BLaER1 (cell line): ENCODE measurements around the gene SART1.

Experiments used
- H3K27ac ChIP-seq: shearing (Covaris generic); formaldehyde crosslinking; 2 replicates; pipeline ENCODE4 v1.8.1; 2022
- H3K27me3 ChIP-seq: shearing (Covaris generic); formaldehyde crosslinking; 2 replicates; pipeline ENCODE4 v1.8.1; 2022
- H3K36me3 ChIP-seq: shearing (Covaris generic); formaldehyde crosslinking; 2 replicates; pipeline ENCODE4 v1.8.1; 2022
- H3K4me1 ChIP-seq: shearing (Covaris generic); formaldehyde crosslinking; 2 replicates; pipeline ENCODE4 v1.8.1; 2022
- H3K4me2 ChIP-seq: shearing (Covaris generic); formaldehyde crosslinking; 2 replicates; pipeline ENCODE4 v1.8.1; 2022
- H3K4me3 ChIP-seq: shearing (Covaris generic); formaldehyde crosslinking; 2 replicates; pipeline ENCODE4 v1.8.1; 2022
- H3K9ac ChIP-seq: shearing (Covaris generic); formaldehyde crosslinking; 2 replicates; pipeline ENCODE4 v1.8.1; 2022
- H3K9me3 ChIP-seq: shearing (Covaris generic); formaldehyde crosslinking; 2 replicates; pipeline ENCODE4 v1.8.1; 2022
- H4K20me1 ChIP-seq: shearing (Covaris generic); formaldehyde crosslinking; 2 replicates; pipeline ENCODE4 v1.8.1; 2022
- Cebpa-rat ChIP-seq: shearing (Covaris generic); IDR thresholded peaks from 2 replicates; pipeline ENCODE4 v1.8.1; 2022

SART1 gene

GRCh38 chr11:65961267-65962140 is at the start of gene SART1:
Gene SART1 (plus strand): TSS chr11:65961734. CDS start chr11:65961781, 47 bp downstream.
- Histone ChIP-seq H3K27me3 (no peaks in the 10 kb centered on the region), H4K20me1 (peaks cover 31% of the 10 kb centered on the region), H3K9me3 (no peaks in the 10 kb centered on the region), H3K4me1 (peaks cover 63% of the 10 kb centered on the region), H3K27ac (peak within 1 kb of the TSS; percentile 98), H3K4me3 (peak within 1 kb of the TSS; percentile 99), H3K9ac (peak within 1 kb of the TSS; percentile 98), H3K36me3 (peaks cover 35% of the 10 kb centered on the region), H3K4me2 (peak within 1 kb of the TSS; percentile 93)
- TF ChIP-seq Cebpa-rat: no peak

GRCh38 chr11:65912845-65913244 is 48.7 kb upstream of the SART1 start:
- Histone ChIP-seq H3K36me3 (peaks cover 6% of the 10 kb centered on the region; the same call in 1 of the 2 replicates), H3K4me1 (peaks cover 71% of the 10 kb centered on the region), H3K27ac (no peak overlapping the region)

GRCh38 chr11:65915101-65915820 is 46.3 kb upstream of the SART1 start:
- Histone ChIP-seq H3K9me3 (no peaks in the 10 kb centered on the region), H3K4me3 (0 out of 2 replicates have a peak overlapping the region, but pooled peaks have one; percentile 35), H3K27me3 (no peaks in the 10 kb centered on the region), H3K4me1 (peaks cover 67% of the 10 kb centered on the region), H3K36me3 (peaks cover 6% of the 10 kb centered on the region; the same call in 1 of the 2 replicates), H3K27ac (peak overlapping the region; percentile 16), H3K9ac (peak overlapping the region; percentile 42; the same call in 1 of the 2 replicates), H4K20me1 (peaks cover 34% of the 10 kb centered on the region; the same call in 1 of the 2 replicates), H3K4me2 (peak overlapping the region; percentile 96)
- no peak for TF ChIP-seq Cebpa-rat

More at GRCh38 chr11:65912845-65913244, 48.7 kb upstream of the SART1 start:
- Histone ChIP-seq H3K9me3 (no peaks in the 10 kb centered on the region), H3K27me3 (no peaks in the 10 kb centered on the region), H3K9ac (no peak overlapping the region), H4K20me1 (peaks cover 29% of the 10 kb centered on the region; the same call in 1 of the 2 replicates), H3K4me2 (no peak overlapping the region), H3K4me3 (no peak overlapping the region)
- no peak for TF ChIP-seq Cebpa-rat

- TF ChIP-seq Cebpa-rat: no peak
- peaks cover 72% of the 10 kb centered on the region for H3K4me1 ChIP-seq
Measured at GRCh38 chr11:65915821-65916251, 45.7 kb upstream of the SART1 start.

GRCh38 chr11:65916391-65916790 is 45.1 kb upstream of the SART1 start:
- H3K27ac ChIP-seq: 0 out of 2 replicates have a peak overlapping the region, but pooled peaks have one; percentile 16
- 0 out of 2 replicates have a peak overlapping the region, but pooled peaks have one; percentile 42 for H3K9ac ChIP-seq
- H3K27me3 ChIP-seq: no peaks in the 10 kb centered on the region
- peak overlapping the region; percentile 96 for H3K4me2 ChIP-seq
- peaks cover 12% of the 10 kb centered on the region; the same call in 1 of the 2 replicates for H3K36me3 ChIP-seq
- peaks cover 71% of the 10 kb centered on the region for H3K4me1 ChIP-seq
- no peaks in the 10 kb centered on the region for H3K9me3 ChIP-seq
- 0 out of 2 replicates have a peak overlapping the region, but pooled peaks have one; percentile 35 for H3K4me3 ChIP-seq
- H4K20me1 ChIP-seq: peaks cover 37% of the 10 kb centered on the region; the same call in 1 of the 2 replicates
- no peak for TF ChIP-seq Cebpa-rat

More at GRCh38 chr11:65915821-65916251, 45.7 kb upstream of the SART1 start:
- Histone ChIP-seq H3K27ac (peak overlapping the region; percentile 16), H3K27me3 (no peaks in the 10 kb centered on the region), H3K9ac (peak overlapping the region; percentile 42; the same call in 1 of the 2 replicates), H3K4me3 (peak overlapping the region; percentile 35; the same call in 1 of the 2 replicates), H3K4me2 (peak overlapping the region; percentile 96), H3K36me3 (peaks cover 7% of the 10 kb centered on the region; the same call in 1 of the 2 replicates), H3K9me3 (no peaks in the 10 kb centered on the region), H4K20me1 (peaks cover 37% of the 10 kb centered on the region; the same call in 1 of the 2 replicates)

- no peaks in the 10 kb centered on the region for H3K9me3 ChIP-seq
- no peak overlapping the region for H3K9ac ChIP-seq
- peaks cover 17% of the 10 kb centered on the region for H3K36me3 ChIP-seq
- peak overlapping the region; percentile 96; the same call in 1 of the 2 replicates for H3K4me3 ChIP-seq
- H3K4me1 ChIP-seq: peaks cover 65% of the 10 kb centered on the region
- peaks cover 37% of the 10 kb centered on the region; the same call in 1 of the 2 replicates for H4K20me1 ChIP-seq
- H3K4me2 ChIP-seq: peak overlapping the region; percentile 96
- H3K27me3 ChIP-seq: no peaks in the 10 kb centered on the region
- H3K27ac ChIP-seq: no peak overlapping the region
- TF ChIP-seq Cebpa-rat: no peak
Measured at GRCh38 chr11:65917077-65917433, 44.5 kb upstream of the SART1 start.

GRCh38 chr11:65917434-65918210 is 43.9 kb upstream of the SART1 start:
- Histone ChIP-seq H3K36me3 (peaks cover 22% of the 10 kb centered on the region), H3K4me1 (peaks cover 59% of the 10 kb centered on the region), H3K9ac (peak overlapping the region; percentile 98), H3K4me3 (peak overlapping the region; percentile 96), H3K4me2 (peak overlapping the region; percentile 96), H3K27ac (peak overlapping the region; percentile 95), H3K27me3 (no peaks in the 10 kb centered on the region), H4K20me1 (peaks cover 37% of the 10 kb centered on the region; the same call in 1 of the 2 replicates), H3K9me3 (no peaks in the 10 kb centered on the region)
- no peak for TF ChIP-seq Cebpa-rat

- Histone ChIP-seq H4K20me1 (peaks cover 37% of the 10 kb centered on the region; the same call in 1 of the 2 replicates), H3K4me1 (peaks cover 54% of the 10 kb centered on the region), H3K9ac (peak within 1 kb of the TSS; percentile 98), H3K36me3 (peaks cover 29% of the 10 kb centered on the region), H3K4me2 (peak within 1 kb of the TSS; percentile 96), H3K27ac (peak within 1 kb of the TSS; percentile 95), H3K27me3 (no peaks in the 10 kb centered on the region), H3K9me3 (no peaks in the 10 kb centered on the region), H3K4me3 (peak within 1 kb of the TSS; percentile 96)
- TF ChIP-seq Cebpa-rat: no peak
Measured at GRCh38 chr11:65918211-65919140, 43.1 kb upstream of the SART1 start, which contains the start of gene C11orf68. Gene C11orf68 (minus strand): TSS chr11:65919062. CDS start chr11:65919031, 31 bp downstream.
